ENCODE measurements around the gene PKLR.

The PKLR gene

DNA sequence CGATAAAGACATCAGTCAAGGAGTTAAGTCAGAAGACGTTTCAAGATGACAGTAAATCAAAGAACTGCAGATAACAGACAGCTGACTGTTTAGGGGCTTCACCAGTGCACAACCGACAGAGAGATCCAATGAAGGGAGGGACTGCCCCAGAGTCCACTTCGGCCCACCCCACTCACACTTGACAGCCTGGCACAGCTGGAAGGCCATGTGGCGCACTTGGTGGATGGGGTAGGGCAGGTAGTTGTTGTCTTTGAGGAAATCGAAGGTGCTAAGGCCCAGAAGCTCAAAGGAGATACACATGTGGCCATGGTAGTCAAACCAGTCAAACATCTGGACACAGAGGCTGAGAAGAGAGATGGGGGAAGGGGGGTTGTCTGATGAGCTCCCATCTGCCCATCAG, 34.7 kb downstream of the PKLR start:
- no peak for DNase-seq (ENCODE audit: low read depth)
- no peak overlapping the region for H3K4me3 ChIP-seq (ENCODE audit: low read length)
- TF ChIP-seq, protein P1, sequence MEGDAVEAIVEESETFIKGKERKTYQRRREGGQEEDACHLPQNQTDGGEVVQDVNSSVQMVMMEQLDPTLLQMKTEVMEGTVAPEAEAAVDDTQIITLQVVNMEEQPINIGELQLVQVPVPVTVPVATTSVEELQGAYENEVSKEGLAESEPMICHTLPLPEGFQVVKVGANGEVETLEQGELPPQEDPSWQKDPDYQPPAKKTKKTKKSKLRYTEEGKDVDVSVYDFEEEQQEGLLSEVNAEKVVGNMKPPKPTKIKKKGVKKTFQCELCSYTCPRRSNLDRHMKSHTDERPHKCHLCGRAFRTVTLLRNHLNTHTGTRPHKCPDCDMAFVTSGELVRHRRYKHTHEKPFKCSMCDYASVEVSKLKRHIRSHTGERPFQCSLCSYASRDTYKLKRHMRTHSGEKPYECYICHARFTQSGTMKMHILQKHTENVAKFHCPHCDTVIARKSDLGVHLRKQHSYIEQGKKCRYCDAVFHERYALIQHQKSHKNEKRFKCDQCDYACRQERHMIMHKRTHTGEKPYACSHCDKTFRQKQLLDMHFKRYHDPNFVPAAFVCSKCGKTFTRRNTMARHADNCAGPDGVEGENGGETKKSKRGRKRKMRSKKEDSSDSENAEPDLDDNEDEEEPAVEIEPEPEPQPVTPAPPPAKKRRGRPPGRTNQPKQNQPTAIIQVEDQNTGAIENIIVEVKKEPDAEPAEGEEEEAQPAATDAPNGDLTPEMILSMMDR (IDR thresholded peaks at IDR 0.05; ENCODE audit: insufficient read depth, low read depth, low read length, missing control alignments), result no peak

DNA sequence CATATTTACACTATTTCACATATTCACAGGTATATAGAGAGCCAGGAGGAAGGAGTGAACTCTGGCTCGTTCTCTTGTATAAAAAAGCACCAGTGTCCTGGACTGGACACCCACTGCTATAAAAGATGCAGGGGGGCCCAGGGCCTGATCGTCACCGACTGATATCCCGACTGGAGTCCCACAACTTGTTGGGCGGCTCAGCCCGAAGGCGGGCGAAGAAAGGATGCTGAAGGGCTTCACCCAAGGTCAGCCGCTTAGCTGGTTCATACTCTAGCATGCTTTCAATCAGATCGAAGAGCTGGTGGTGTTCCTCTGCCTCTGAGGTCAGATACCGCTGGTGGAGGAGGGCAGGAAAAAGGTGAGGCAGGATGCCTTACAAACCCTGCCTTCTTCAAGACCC, 38.2 kb downstream of the PKLR start:
- DNase-seq (ENCODE audit: low read depth), result no peak
- TF ChIP-seq, protein P1 (IDR thresholded peaks at IDR 0.05; ENCODE audit: insufficient read depth, low read depth, low read length, missing control alignments), result no peak
- no peak overlapping the region for H3K4me3 ChIP-seq (ENCODE audit: low read length)

DNA sequence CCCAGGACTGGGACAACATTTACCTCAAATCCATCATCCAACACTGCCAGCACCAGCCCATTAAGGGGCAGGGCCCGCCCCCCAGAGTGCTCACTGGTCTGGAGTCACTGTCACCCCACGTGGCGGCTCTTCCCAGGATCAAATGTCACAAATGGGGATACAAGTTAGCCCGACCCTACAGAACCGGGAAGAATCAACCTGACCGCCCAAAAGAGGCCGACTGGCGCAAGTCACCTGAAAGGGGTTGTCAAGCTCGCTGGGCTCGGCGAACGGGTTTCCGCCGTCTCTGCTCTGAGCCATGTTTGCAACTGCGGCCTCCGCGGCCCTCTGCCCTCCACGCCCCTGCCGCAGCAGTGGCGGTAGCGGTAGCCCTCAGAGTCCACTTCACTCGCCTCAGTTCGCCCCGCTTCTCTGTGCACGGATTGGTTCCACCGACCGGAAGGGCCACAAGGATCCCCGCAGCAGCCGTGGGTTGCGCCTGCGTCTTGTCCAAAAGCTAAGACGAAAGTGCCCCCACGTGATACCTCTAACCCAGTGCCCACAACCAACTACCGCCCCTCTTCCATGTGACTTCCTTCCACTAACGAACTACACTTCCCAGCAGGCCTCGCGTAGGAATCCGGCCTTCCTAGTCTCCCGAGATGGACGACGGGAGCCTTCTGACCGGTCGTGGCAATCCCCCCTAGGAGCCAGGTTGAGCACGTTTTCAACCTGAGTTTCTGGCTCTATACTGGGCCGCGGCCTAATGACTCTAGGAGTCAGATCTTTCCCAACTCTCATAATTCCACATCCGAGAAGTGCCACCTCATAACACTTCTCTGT, 39.2 kb downstream of the PKLR start, which contains the start of gene SCAMP3:
Gene SCAMP3, minus strand, starts transcription at position 509 of the 822 bp plus-strand sequence. Its CDS starts 209 bp downstream, at position 300.
- H3K4me3 ChIP-seq (ENCODE audit: low read length), result peak within 1 kb of the TSS; percentile 93
- TF ChIP-seq, protein P1 (IDR thresholded peaks at IDR 0.05; ENCODE audit: insufficient read depth, low read depth, low read length, missing control alignments), result no peak
- DNase-seq (ENCODE audit: low read depth), result peak; percentile 99

DNA sequence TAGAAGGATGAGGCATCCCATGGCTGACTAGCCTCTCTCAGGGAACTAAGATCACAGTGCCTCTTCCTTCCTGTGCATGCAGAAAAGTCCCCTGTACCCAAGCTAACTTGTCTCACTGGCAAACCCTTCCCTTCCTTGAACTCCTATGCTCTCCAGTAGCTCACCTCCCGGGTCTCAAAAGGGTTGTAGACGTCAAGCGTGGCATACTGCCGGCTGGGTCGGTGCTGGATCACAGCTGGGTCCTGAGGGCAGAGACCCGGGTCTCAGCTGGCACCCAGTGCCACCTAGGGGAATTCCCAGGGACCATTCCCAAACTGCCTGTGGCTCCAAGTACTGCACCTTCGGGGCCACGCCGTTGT, 39.8 kb downstream of the PKLR start:
- peak overlapping the region; percentile 93 for H3K4me3 ChIP-seq (ENCODE audit: low read length)
- TF ChIP-seq, protein P1 (IDR thresholded peaks at IDR 0.05; ENCODE audit: insufficient read depth, low read depth, low read length, missing control alignments), result no peak
- no peak for DNase-seq (ENCODE audit: low read depth)

DNA sequence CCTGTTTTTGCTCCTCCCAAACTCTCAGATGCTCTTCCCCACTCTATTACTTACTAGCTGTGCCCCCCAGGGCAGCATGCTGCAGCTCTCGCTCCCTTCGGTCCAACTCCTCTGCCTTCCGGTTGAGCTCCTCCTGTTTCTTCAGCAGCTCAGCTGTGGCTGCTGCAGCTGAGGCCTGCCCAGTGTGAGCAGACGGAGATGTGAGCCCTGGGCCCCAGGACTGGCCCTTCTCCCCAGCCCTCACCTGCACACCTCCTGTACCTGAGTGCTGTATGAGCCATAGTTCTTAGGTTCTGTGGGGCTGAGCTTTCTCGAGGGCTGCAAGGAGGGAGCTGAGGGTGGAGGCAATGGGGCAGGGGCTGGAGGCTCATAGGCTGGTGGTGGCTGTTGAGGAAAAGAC, 41.0 kb downstream of the PKLR start:
- H3K4me3 ChIP-seq (ENCODE audit: low read length), result no peak overlapping the region
- no peak for DNase-seq (ENCODE audit: low read depth)
- TF ChIP-seq, protein P1 (IDR thresholded peaks at IDR 0.05; ENCODE audit: insufficient read depth, low read depth, low read length, missing control alignments), result no peak

DNA sequence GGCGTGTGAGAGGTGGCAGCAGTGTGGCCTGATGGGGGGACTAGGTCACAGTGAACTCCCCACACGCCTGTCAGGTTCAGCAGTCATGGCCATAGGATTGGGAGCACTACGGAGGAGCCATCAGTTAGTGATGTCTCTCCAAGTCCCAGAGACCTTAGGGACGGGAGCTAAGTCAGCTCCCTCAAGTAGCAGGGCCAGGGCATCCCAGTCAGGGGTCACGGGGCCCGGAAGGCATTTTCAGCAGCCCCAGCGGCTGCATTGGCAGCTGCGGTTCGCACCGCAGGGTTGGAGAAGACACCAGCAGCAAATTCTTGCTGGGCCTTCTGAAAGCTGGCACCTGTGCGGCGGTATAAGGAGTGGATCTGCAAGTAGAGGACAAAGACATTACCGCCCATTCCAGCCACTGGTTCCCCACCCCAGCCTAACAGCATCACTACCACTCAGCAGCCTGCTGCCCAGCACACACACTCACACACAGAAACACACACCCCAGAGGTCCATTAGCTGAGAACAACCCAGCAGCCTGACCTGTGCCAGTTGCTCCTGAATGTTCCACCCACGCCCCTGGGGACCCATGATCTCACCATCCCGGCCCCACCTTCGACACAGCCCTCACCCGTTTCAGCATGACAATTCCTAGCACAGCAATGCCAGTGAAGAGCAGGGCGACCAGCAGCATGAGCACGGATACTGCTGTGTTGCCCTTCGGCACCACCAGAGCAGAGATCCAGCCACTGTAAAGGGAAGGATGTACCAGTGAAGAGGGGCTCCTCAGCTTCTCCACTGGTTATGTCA, 45.0 kb downstream of the PKLR start:
- TF ChIP-seq, protein P1 (IDR thresholded peaks at IDR 0.05; ENCODE audit: insufficient read depth, low read depth, low read length, missing control alignments), result no peak
- peak; percentile 38 for DNase-seq (ENCODE audit: low read depth)
- no peak overlapping the region for H3K4me3 ChIP-seq (ENCODE audit: low read length)

Data from epithelial cell of esophagus (primary cell).